GM12878 (cell line): ENCODE results near the gene LGALS4. TPM values are rescaled to one million over a fixed set of nuclear protein-coding genes. Genes with fewer than 3 reads are reported as not detected.

ENCODE experiments used
- ATAC-seq: fragments of 200-7000 bp; cut with Tn5 transposase; 3 replicates; pipeline ENCODE4 v1.9.1; 2020; ENCODE audit warnings: mild to moderate bottlenecking, moderate library complexity
- BruUV-seq: library from RNA; stranded (reverse); fragments of 400-500 nt; replicated peaks from 2 replicates; lab custom pipeline; 2021; lab: Mats Ljungman, UMichigan
- CTCF ChIA-PET: fragments of 300-600 bp; sonication (Branson Sonifier 250); formaldehyde crosslinking; extraction: SDS; loops from one replicate; lab custom pipeline; 2021; ENCODE audit warnings: inconsistent platforms; lab: Yijun Ruan, JAX
- POLR2A ChIA-PET: fragments of 350-600 bp; formaldehyde crosslinking; extraction: SDS; loops from one replicate; lab custom pipeline; 2021; ENCODE audit warnings: inconsistent platforms; lab: Charles Lee
- RAD21 ChIA-PET: fragments of 300-600 bp; sonication (Branson Sonifier 250); formaldehyde crosslinking; loops from one replicate; lab custom pipeline; 2023; ENCODE audit warnings: antibody characterized with exemption; ENCODE audit not compliant: unreplicated experiment; lab: Charles Lee
- SMC1A ChIA-PET: fragments of 300-600 bp; sonication (Branson Sonifier 250); formaldehyde crosslinking; loops from one replicate; lab custom pipeline; 2023; ENCODE audit not compliant: unreplicated experiment, uncharacterized antibody; lab: Charles Lee
- DNase-seq: peaks from one replicate; pipeline ENCODE4 v3.0.0-alpha.2; 2011; ENCODE audit warnings: low read depth, low spot score
- FAIRE-seq: peaks from 3 replicates; lab custom pipeline; 2011; peaks lifted over from hg19 to GRCh38; lab: Jason Lieb, UNC
- H2AFZ ChIP-seq: 2 replicates; pipeline ENCODE4 v1.6.0; 2011; ENCODE audit warnings: low read depth, low read length, control low read depth; ENCODE audit not compliant: control insufficient read depth
- H3K27ac ChIP-seq: 2 replicates; pipeline ENCODE4 v1.5.1; 2011; ENCODE audit warnings: control low read depth; ENCODE audit not compliant: control insufficient read depth, insufficient read depth
- H3K27me3 ChIP-seq, 2 experiments: replicated peaks in 1 of 2; 2 replicates each; pipeline versions ENCODE4 v1.6.0 to v1.6.1; 2011; ENCODE audit warnings: low read length in 1 of 2; ENCODE audit not compliant: control insufficient read depth in 2 of 2, insufficient read depth in 2 of 2
- H3K36me3 ChIP-seq, 2 experiments: 2 replicates each; pipeline ENCODE4 v1.5.1; 2011; ENCODE audit warnings: low read length in 1 of 2; ENCODE audit not compliant: control insufficient read depth in 2 of 2, insufficient read depth in 2 of 2
- H3K4me1 ChIP-seq: 2 replicates; pipeline ENCODE4 v1.6.1; 2011; ENCODE audit warnings: mild to moderate bottlenecking, low read length, moderate library complexity, mixed read lengths; ENCODE audit not compliant: control insufficient read depth, insufficient read depth
- H3K4me2 ChIP-seq: 2 replicates; pipeline ENCODE4 v1.6.0; 2011; ENCODE audit warnings: control low read depth; ENCODE audit not compliant: control insufficient read depth, insufficient read depth
- H3K4me3 ChIP-seq: fragments of 200-600 bp; sonication (generic); 2 replicates; pipeline ENCODE4 v1.5.1; 2016
- H3K79me2 ChIP-seq: 2 replicates; pipeline ENCODE4 v1.6.0; 2011; ENCODE audit warnings: low read length; ENCODE audit not compliant: control insufficient read depth, insufficient read depth
- H3K9ac ChIP-seq: 2 replicates; pipeline ENCODE4 v1.8.0; 2011; ENCODE audit warnings: low read length, control low read depth, mixed read lengths; ENCODE audit not compliant: control insufficient read depth, insufficient read depth
- H3K9me3 ChIP-seq: replicated peaks from 3 replicates; pipeline ENCODE4 v1.5.1; 2011; ENCODE audit warnings: mild to moderate bottlenecking, low read length; ENCODE audit not compliant: control insufficient read depth, insufficient read depth
- H4K20me1 ChIP-seq: 2 replicates; pipeline ENCODE4 v1.6.0; 2011; ENCODE audit not compliant: control insufficient read depth, insufficient read depth
- ATF7 ChIP-seq: fragments of 450-650 bp; IDR thresholded peaks from 2 replicates; pipeline ENCODE4 v1.6.1; 2016; ENCODE audit warnings: low read depth, mild to moderate bottlenecking
- ETV6 ChIP-seq, 2 experiments: fragments of 450-650 bp in 1 of 2; IDR thresholded peaks in 1 of 2; conservative IDR thresholded peaks in 1 of 2; 2 replicates each; pipeline ENCODE4 v1.6.1; 2014; ENCODE audit warnings: antibody characterized with exemption in 1 of 2, borderline replicate concordance in 1 of 2, low read depth in 1 of 2, mild to moderate bottlenecking in 1 of 2, moderate library complexity in 1 of 2
- MEF2A ChIP-seq: IDR thresholded peaks from 2 replicates; pipeline ENCODE4 v1.6.1; 2011; ENCODE audit warnings: low read depth, mild to moderate bottlenecking, low read length, moderate library complexity; ENCODE audit not compliant: insufficient read depth
- PML ChIP-seq: IDR thresholded peaks from 2 replicates; pipeline ENCODE4 v1.6.1; 2012; ENCODE audit warnings: low read length, inconsistent platforms
- TCF12 ChIP-seq: IDR thresholded peaks from 2 replicates; pipeline ENCODE4 v1.6.1; 2011; ENCODE audit warnings: low read depth, mild to moderate bottlenecking, low read length
- YBX1 ChIP-seq: fragments of 450-650 bp; IDR thresholded peaks from 2 replicates; pipeline ENCODE4 v1.6.1; 2016; ENCODE audit warnings: antibody characterized with exemption
- WGBS: methylation state at CpG from one replicate; pipeline ENCODE4 v1.1.6; 2016; ENCODE audit warnings: low lambda C conversion rate; ENCODE audit not compliant: insufficient replicate concordance, insufficient coverage; ENCODE audit errors: missing lambda C conversion rate; 5-methylcytosine and 5-hydroxymethylcytosine counted together
- in situ Hi-C: fragments of 300-500 bp; cut with MboI; formaldehyde crosslinking; loops from 9 replicates; pipeline ENCODE4 v1.14.3; 2018; ENCODE audit warnings: mixed read lengths
- intact Hi-C: fragments of 100-400 bp; cut with micrococcal nuclease; formaldehyde crosslinking; loops from one replicate; pipeline ENCODE4 v1.14.2; 2022; ENCODE audit not compliant: unreplicated experiment
- polyA plus RNA-seq, 11 experiments: library from polyadenylated mRNA; depleted of rRNA in 4 of 11; unstranded in 6 of 11; stranded (reverse) in 5 of 11; fragments of >200 nt; fragmentation: Nextera tagmentation in 4 of 11; fragmentation: Illumina TruSeq in 1 of 11; extraction: Ambion mirVana in 4 of 11; extraction: Trizol in 1 of 11; gene quantifications; 1 replicate in 1 of 11; 2 replicates in 10 of 11; pipeline versions ENCODE4 v1.2.1 to v1.2.3, GENCODE V29; 2011 to 2016; ENCODE audit warnings: inconsistent platforms in 2 of 11, missing spikeins in 2 of 11, low read depth in 1 of 11
- total RNA-seq, 4 experiments: library from RNA; depleted of rRNA in 3 of 4; stranded (reverse); fragments of >200 nt in 3 of 4; fragmentation: Illumina TruSeq in 1 of 4; extraction: Trizol in 1 of 4; gene quantifications; 2 replicates each; pipeline versions ENCODE4 v1.2.1 to v1.2.3, GENCODE V29; 2013 to 2021
- TF ChIP-seq, protein P1 (sequence below): fragments of 450-650 bp; formaldehyde crosslinking; IDR thresholded peaks from 2 replicates; pipeline ENCODE4 v1.4.0; 2022; ENCODE audit warnings: mild to moderate bottlenecking, moderate library complexity
- TF ChIP-seq, protein P2 (sequence below): IDR thresholded peaks from 2 replicates; pipeline ENCODE4 v1.6.1; 2011; ENCODE audit warnings: low read depth, mild to moderate bottlenecking, low read length, moderate library complexity, borderline replicate concordance; ENCODE audit errors: extremely low read depth
- TF ChIP-seq, protein P3 (sequence below): IDR thresholded peaks from 2 replicates; pipeline ENCODE4 v1.6.1; 2012; ENCODE audit warnings: mild to moderate bottlenecking, low read depth, low read length
- TF ChIP-seq, protein P4 (sequence below): IDR thresholded peaks from 2 replicates; pipeline ENCODE4 v1.6.1; 2011; ENCODE audit warnings: low read depth, low read length, improper control_type of control experiment, borderline replicate concordance
- TF ChIP-seq, protein P5 (sequence below): fragments of 150-350 bp; IDR thresholded peaks from 2 replicates; pipeline ENCODE4 v1.6.1; 2014; ENCODE audit warnings: mild to moderate bottlenecking, low read depth, low read length

LGALS4 gene
- total and polyA plus RNA-seq, 10 of the 15 experiments (the other 5 are each of a cell fraction or from before 2014, with no cell fraction given) = 0.13 to 2.1 (median 0.26) TPM; not detected in 4

DNA sequence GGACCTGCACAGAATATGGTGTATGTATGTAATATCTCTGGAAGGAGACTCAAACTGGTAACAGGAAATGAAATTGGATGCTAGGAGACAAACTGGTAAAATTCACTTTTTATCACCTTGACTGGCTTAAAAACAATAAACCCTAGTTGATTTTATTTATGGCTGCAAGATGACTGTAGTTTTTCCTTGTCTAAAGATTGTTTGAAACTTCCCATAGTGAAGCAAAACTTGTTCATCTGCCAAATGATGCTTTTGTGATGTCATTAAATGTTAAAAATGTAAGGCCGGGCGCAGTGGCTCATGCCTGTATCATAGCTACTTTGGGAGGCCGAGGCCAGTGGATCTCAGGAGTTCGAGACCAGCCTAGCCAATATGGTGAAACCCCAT lies 21.4 kb upstream of the LGALS4 start (continued):
- TF ChIP-seq, protein P1, sequence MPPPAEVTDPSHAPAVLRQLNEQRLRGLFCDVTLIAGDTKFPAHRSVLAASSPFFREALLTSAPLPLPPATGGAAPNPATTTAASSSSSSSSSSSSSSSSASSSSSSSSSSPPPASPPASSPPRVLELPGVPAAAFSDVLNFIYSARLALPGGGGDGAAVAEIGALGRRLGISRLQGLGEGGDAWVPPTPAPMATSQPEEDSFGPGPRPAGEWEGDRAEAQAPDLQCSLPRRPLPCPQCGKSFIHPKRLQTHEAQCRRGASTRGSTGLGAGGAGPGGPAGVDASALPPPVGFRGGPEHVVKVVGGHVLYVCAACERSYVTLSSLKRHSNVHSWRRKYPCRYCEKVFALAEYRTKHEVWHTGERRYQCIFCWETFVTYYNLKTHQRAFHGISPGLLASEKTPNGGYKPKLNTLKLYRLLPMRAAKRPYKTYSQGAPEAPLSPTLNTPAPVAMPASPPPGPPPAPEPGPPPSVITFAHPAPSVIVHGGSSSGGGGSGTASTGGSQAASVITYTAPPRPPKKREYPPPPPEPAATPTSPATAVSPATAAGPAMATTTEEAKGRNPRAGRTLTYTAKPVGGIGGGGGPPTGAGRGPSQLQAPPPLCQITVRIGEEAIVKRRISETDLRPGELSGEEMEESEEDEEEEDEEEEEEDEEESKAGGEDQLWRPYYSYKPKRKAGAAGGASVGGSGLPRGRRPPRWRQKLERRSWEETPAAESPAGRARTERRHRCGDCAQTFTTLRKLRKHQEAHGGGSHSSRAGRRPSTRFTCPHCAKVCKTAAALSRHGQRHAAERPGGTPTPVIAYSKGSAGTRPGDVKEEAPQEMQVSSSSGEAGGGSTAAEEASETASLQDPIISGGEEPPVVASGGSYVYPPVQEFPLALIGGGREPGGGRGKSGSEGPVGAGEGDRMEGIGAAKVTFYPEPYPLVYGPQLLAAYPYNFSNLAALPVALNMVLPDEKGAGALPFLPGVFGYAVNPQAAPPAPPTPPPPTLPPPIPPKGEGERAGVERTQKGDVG (CRISPR knock-in tag) = no peak
- TF ChIP-seq ETV6 (conservative IDR thresholded peaks at IDR 0.05 in 1 of 2, IDR thresholded peaks at IDR 0.05 in 1 of 2; ENCODE audit: borderline replicate concordance in 1 of 2, low read depth in 1 of 2) = no peak

DNA sequence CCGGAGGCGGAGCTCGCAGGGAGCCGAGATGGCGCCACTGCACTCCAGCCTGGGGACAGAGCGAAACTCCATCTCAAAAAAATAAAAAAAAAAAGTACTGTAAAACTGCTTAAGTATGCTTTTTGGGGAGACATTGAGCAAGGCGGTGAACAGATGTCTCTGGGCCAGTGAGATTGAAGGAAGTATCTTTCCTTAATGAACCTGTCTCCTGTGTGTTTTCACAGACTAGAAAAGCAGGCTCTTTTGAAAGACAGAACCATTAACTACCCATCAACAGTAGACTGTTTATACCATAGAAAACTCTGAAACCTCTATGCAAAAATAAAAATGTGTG lies 20.3 kb upstream of the LGALS4 start:
- Histone ChIP-seq H3K4me3 (no peak overlapping the region), H2AFZ (no peak overlapping the region), H3K4me2 (no peak overlapping the region), H3K9me3 (no peaks in the 10 kb centered on the region), H4K20me1 (no peaks in the 10 kb centered on the region; the same call in 1 of the 2 replicates), H3K36me3 (peaks cover 18% of the 10 kb centered on the region in 2 experiments), H3K79me2 (peaks cover 11% of the 10 kb centered on the region), H3K27me3 (no peaks in the 10 kb centered on the region), H3K27ac (no peak overlapping the region), H3K9ac (no peak overlapping the region), H3K4me1 (no peaks in the 10 kb centered on the region; the same call in 1 of the 2 replicates)
- 97% methylated on average over 7 of the region's 7 CpGs for WGBS
- intact Hi-C loops = loop anchor here (10.0 kb wide), 2 partner anchors 52 to 288 kb away; no protein-coding TSS in a partner anchor
- CTCF ChIA-PET = interaction anchor here (0.9 to 2.6 kb wide), 3 partner anchors 36 to 289 kb away, joined by 3 to 14 read pairs (median 3); no protein-coding TSS in a partner anchor
- no peak for ATAC-seq
- FAIRE-seq = no peak
- BruUV-seq = no TSS peak
- SMC1A ChIA-PET = interaction anchor here (2.6 to 3.0 kb wide), 2 partner anchors 36 to 54 kb away, joined by 12 to 14 read pairs; no protein-coding TSS in a partner anchor
- DNase-seq = no peak
- POLR2A ChIA-PET = interaction anchor here (0.6 to 6.1 kb wide), 5 partner anchors 8 to 27 kb away, joined by 3 to 43 read pairs (median 6); no protein-coding TSS in a partner anchor
- RAD21 ChIA-PET = no interaction called here
- in situ Hi-C loops = no loop called here
- TF ChIP-seq, protein P2, sequence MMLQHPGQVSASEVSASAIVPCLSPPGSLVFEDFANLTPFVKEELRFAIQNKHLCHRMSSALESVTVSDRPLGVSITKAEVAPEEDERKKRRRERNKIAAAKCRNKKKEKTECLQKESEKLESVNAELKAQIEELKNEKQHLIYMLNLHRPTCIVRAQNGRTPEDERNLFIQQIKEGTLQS = no peak
- TF ChIP-seq TCF12 = no peak
- TF ChIP-seq PML = no peak
- TF ChIP-seq MEF2A = no peak
- TF ChIP-seq YBX1 = no peak
- no peak for TF ChIP-seq ATF7
- TF ChIP-seq, protein P3, sequence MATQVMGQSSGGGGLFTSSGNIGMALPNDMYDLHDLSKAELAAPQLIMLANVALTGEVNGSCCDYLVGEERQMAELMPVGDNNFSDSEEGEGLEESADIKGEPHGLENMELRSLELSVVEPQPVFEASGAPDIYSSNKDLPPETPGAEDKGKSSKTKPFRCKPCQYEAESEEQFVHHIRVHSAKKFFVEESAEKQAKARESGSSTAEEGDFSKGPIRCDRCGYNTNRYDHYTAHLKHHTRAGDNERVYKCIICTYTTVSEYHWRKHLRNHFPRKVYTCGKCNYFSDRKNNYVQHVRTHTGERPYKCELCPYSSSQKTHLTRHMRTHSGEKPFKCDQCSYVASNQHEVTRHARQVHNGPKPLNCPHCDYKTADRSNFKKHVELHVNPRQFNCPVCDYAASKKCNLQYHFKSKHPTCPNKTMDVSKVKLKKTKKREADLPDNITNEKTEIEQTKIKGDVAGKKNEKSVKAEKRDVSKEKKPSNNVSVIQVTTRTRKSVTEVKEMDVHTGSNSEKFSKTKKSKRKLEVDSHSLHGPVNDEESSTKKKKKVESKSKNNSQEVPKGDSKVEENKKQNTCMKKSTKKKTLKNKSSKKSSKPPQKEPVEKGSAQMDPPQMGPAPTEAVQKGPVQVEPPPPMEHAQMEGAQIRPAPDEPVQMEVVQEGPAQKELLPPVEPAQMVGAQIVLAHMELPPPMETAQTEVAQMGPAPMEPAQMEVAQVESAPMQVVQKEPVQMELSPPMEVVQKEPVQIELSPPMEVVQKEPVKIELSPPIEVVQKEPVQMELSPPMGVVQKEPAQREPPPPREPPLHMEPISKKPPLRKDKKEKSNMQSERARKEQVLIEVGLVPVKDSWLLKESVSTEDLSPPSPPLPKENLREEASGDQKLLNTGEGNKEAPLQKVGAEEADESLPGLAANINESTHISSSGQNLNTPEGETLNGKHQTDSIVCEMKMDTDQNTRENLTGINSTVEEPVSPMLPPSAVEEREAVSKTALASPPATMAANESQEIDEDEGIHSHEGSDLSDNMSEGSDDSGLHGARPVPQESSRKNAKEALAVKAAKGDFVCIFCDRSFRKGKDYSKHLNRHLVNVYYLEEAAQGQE = no peak
- TF ChIP-seq, protein P4, sequence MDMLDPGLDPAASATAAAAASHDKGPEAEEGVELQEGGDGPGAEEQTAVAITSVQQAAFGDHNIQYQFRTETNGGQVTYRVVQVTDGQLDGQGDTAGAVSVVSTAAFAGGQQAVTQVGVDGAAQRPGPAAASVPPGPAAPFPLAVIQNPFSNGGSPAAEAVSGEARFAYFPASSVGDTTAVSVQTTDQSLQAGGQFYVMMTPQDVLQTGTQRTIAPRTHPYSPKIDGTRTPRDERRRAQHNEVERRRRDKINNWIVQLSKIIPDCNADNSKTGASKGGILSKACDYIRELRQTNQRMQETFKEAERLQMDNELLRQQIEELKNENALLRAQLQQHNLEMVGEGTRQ = no peak
- TF ChIP-seq, protein P5, sequence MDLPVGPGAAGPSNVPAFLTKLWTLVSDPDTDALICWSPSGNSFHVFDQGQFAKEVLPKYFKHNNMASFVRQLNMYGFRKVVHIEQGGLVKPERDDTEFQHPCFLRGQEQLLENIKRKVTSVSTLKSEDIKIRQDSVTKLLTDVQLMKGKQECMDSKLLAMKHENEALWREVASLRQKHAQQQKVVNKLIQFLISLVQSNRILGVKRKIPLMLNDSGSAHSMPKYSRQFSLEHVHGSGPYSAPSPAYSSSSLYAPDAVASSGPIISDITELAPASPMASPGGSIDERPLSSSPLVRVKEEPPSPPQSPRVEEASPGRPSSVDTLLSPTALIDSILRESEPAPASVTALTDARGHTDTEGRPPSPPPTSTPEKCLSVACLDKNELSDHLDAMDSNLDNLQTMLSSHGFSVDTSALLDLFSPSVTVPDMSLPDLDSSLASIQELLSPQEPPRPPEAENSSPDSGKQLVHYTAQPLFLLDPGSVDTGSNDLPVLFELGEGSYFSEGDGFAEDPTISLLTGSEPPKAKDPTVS = no peak
